H1 (cell line): ENCODE results near the gene RNF220. TPM values are rescaled to one million over a fixed set of nuclear protein-coding genes. Genes with fewer than 3 reads are reported as not detected.
A peak's percentile ranks its signal among the peaks of the same experiment; 100 is the strongest.

Experiments used
- CTCF ChIA-PET: fragments of 300-600 bp; sonication (Branson Sonifier 250); formaldehyde crosslinking; loops from one replicate; lab custom pipeline; 2021; ENCODE audit not compliant: partially characterized antibody; lab: Charles Lee
- POLR2A ChIA-PET: fragments of 300-600 bp; sonication (Branson Sonifier 250); formaldehyde crosslinking; loops from one replicate; lab custom pipeline; 2021; ENCODE audit warnings: inconsistent platforms; ENCODE audit not compliant: partially characterized antibody; lab: Charles Lee
- DNase-seq, 2 experiments: peaks; one replicate each; pipeline versions ENCODE4 v3.0.0 to v3.0.0-alpha.2; 2010 to 2022; ENCODE audit warnings: low spot score in 2 of 2, low read depth in 1 of 2, mixed read lengths in 1 of 2
- FAIRE-seq: peaks from 2 replicates; lab custom pipeline; 2011; peaks lifted over from hg19 to GRCh38; lab: Jason Lieb, UNC
- H2AFZ ChIP-seq: 2 replicates; pipeline ENCODE4 v1.8.1; 2012; ENCODE audit warnings: low read length, inconsistent platforms
- H2AK5ac ChIP-seq: 2 replicates; pipeline ENCODE4 v1.6.1; 2013; ENCODE audit warnings: low read depth, low read length
- H2BK120ac ChIP-seq: replicated peaks from 2 replicates; pipeline ENCODE3; 2013; ENCODE audit warnings: low read depth, low read length, inconsistent platforms
- H2BK12ac ChIP-seq: 2 replicates; pipeline ENCODE4 v1.6.1; 2013; ENCODE audit warnings: low read depth, low read length
- H2BK15ac ChIP-seq: 2 replicates; pipeline ENCODE4 v1.6.1; 2013; ENCODE audit warnings: low read length
- H2BK20ac ChIP-seq: 2 replicates; pipeline ENCODE4 v1.6.1; 2013; ENCODE audit warnings: low read length
- H2BK5ac ChIP-seq: 2 replicates; pipeline ENCODE4 v1.6.1; 2013; ENCODE audit warnings: low read depth, low read length
- H3K14ac ChIP-seq: 2 replicates; pipeline ENCODE4 v1.6.1; 2013; ENCODE audit warnings: inconsistent platforms; ENCODE audit not compliant: insufficient read length
- H3K18ac ChIP-seq: 2 replicates; pipeline ENCODE4 v1.6.1; 2013; ENCODE audit warnings: low read length; ENCODE audit errors: extremely low read depth
- H3K23ac ChIP-seq: 2 replicates; pipeline ENCODE4 v1.6.1; 2013; ENCODE audit warnings: inconsistent platforms; ENCODE audit not compliant: insufficient read length
- H3K23me2 ChIP-seq: 2 replicates; pipeline ENCODE4 v1.6.1; 2013; ENCODE audit warnings: low read depth, low read length
- H3K27ac ChIP-seq: 2 replicates; pipeline ENCODE4 v1.6.1; 2011; ENCODE audit warnings: low read depth, low read length, inconsistent platforms
- H3K27me3 ChIP-seq, 4 experiments: replicated peaks in 1 of 4; 1 replicate in 1 of 4; 2 replicates in 3 of 4; pipeline versions ENCODE4 v1.6.1 to v1.8.1; 2011 to 2013; ENCODE audit warnings: low read length in 3 of 4, mild to moderate bottlenecking in 3 of 4, inconsistent platforms in 2 of 4, mixed read lengths in 2 of 4, moderate library complexity in 1 of 4; ENCODE audit not compliant: control insufficient read depth in 3 of 4, insufficient read depth in 3 of 4; ENCODE audit errors: extremely low read depth in 1 of 4
- H3K36me3 ChIP-seq, 4 experiments: 2 replicates each; pipeline versions ENCODE4 v1.6.1 to v1.8.1; 2011 to 2013; ENCODE audit warnings: mild to moderate bottlenecking in 4 of 4, low read length in 3 of 4, moderate library complexity in 2 of 4, control low read depth in 1 of 4, inconsistent platforms in 1 of 4; ENCODE audit not compliant: insufficient read depth in 4 of 4, control insufficient read depth in 2 of 4
- H3K4ac ChIP-seq: replicated peaks from 2 replicates; pipeline ENCODE3; 2013; ENCODE audit warnings: low read length, low read depth, mixed read lengths, inconsistent platforms; ENCODE audit not compliant: insufficient read length
- H3K4me1 ChIP-seq, 4 experiments: replicated peaks in 1 of 4; 1 replicate in 1 of 4; 2 replicates in 3 of 4; pipeline versions ENCODE4 v1.6.1 to v1.8.1; 2011 to 2013; ENCODE audit warnings: low read length in 3 of 4, inconsistent platforms in 2 of 4, mixed read lengths in 1 of 4; ENCODE audit not compliant: insufficient read depth in 4 of 4, control insufficient read depth in 3 of 4
- H3K4me2 ChIP-seq, 2 experiments: 2 replicates each; pipeline versions ENCODE4 v1.6.1 to v1.8.1; 2011 to 2013; ENCODE audit warnings: low read depth in 2 of 2, low read length in 2 of 2, control low read depth in 1 of 2, inconsistent platforms in 1 of 2, mild to moderate bottlenecking in 1 of 2; ENCODE audit not compliant: insufficient read depth in 1 of 2
- H3K4me3 ChIP-seq, 4 experiments: fragments of 200-600, 300-600 bp in 1 of 4; sonication (generic), shearing (Covaris generic), sonication (Bioruptor Twin) in 1 of 4; 2 replicates each; pipeline versions ENCODE4 v1.5.1 to v1.8.1; 2011 to 2016; ENCODE audit warnings: low read length in 4 of 4, low read depth in 3 of 4, control low read depth in 2 of 4, inconsistent platforms in 2 of 4, mild to moderate bottlenecking in 2 of 4, mixed read lengths in 1 of 4, moderate library complexity in 1 of 4; ENCODE audit not compliant: insufficient read depth in 2 of 4; ENCODE audit errors: extremely low read depth in 1 of 4
- H3K56ac ChIP-seq: replicated peaks from 2 replicates; pipeline ENCODE3; 2013; ENCODE audit warnings: low read depth, mild to moderate bottlenecking, mixed read lengths, low read length, inconsistent platforms; ENCODE audit not compliant: insufficient read length
- H3K79me1 ChIP-seq: 2 replicates; pipeline ENCODE4 v1.6.1; 2013; ENCODE audit warnings: low read depth, low read length, control low read depth
- H3K79me2 ChIP-seq, 2 experiments: 2 replicates each; pipeline versions ENCODE4 v1.6.1 to v1.8.1; 2012 to 2013; ENCODE audit warnings: low read length in 2 of 2, mild to moderate bottlenecking in 2 of 2, inconsistent platforms in 1 of 2; ENCODE audit not compliant: insufficient read depth in 2 of 2, control insufficient read depth in 1 of 2
- H3K9ac ChIP-seq, 4 experiments: replicated peaks in 1 of 4; 1 replicate in 1 of 4; 2 replicates in 3 of 4; pipeline versions ENCODE4 v1.6.1 to v1.8.1; 2011 to 2013; ENCODE audit warnings: low read depth in 3 of 4, low read length in 3 of 4, control low read depth in 2 of 4, mild to moderate bottlenecking in 2 of 4, moderate library complexity in 2 of 4, inconsistent platforms in 1 of 4; ENCODE audit errors: extremely low read depth in 1 of 4
- H3K9me3 ChIP-seq, 2 experiments: 2 replicates each; pipeline versions ENCODE4 v1.6.1 to v1.8.1; 2012 to 2013; ENCODE audit warnings: mild to moderate bottlenecking in 2 of 2, moderate library complexity in 2 of 2, control low read depth in 1 of 2, inconsistent platforms in 1 of 2, low read depth in 1 of 2, low read length in 1 of 2, mixed read lengths in 1 of 2; ENCODE audit not compliant: insufficient read depth in 2 of 2
- H4K20me1 ChIP-seq, 2 experiments: replicated peaks in 1 of 2; 2 replicates each; pipeline versions ENCODE3 to v1.8.1; 2011 to 2013; ENCODE audit warnings: inconsistent platforms in 2 of 2, low read length in 2 of 2, mild to moderate bottlenecking in 1 of 2; ENCODE audit not compliant: insufficient read depth in 2 of 2, control insufficient read depth in 1 of 2
- H4K5ac ChIP-seq: 2 replicates; pipeline ENCODE4 v1.6.1; 2013; ENCODE audit warnings: low read length, low read depth, mixed read lengths, inconsistent platforms; ENCODE audit not compliant: insufficient read length
- H4K8ac ChIP-seq: 2 replicates; pipeline ENCODE4 v1.8.0; 2013; ENCODE audit warnings: mild to moderate bottlenecking, moderate library complexity, low read length, inconsistent platforms; ENCODE audit not compliant: insufficient read depth; ENCODE audit errors: extremely low read depth
- H4K91ac ChIP-seq: replicated peaks from 2 replicates; pipeline ENCODE3; 2013; ENCODE audit warnings: low read length, mixed read lengths, inconsistent platforms; ENCODE audit not compliant: insufficient read length
- CHD2 ChIP-seq: IDR thresholded peaks from 2 replicates; pipeline ENCODE4 v1.6.1; 2012; ENCODE audit warnings: low read length, improper control_type of control experiment
- RAD21 ChIP-seq, 2 experiments: IDR thresholded peaks in 1 of 2; conservative IDR thresholded peaks in 1 of 2; 2 replicates each; pipeline ENCODE4 v1.6.1; 2011; ENCODE audit warnings: low read depth in 2 of 2, low read length in 2 of 2, improper control_type of control experiment in 1 of 2, inconsistent platforms in 1 of 2, mild to moderate bottlenecking in 1 of 2, moderate library complexity in 1 of 2
- RBBP5 ChIP-seq: IDR thresholded peaks from 2 replicates; pipeline ENCODE4 v1.7.1; 2012; ENCODE audit warnings: low read depth, mild to moderate bottlenecking, inconsistent platforms, low read length, moderate library complexity, borderline replicate concordance
- SP4 ChIP-seq: IDR thresholded peaks from 2 replicates; pipeline ENCODE4 v1.6.1; 2012; ENCODE audit warnings: low read length, inconsistent platforms
- TBP ChIP-seq: IDR thresholded peaks from 2 replicates; pipeline ENCODE4 v1.6.1; 2011; ENCODE audit warnings: low read depth, low read length, improper control_type of control experiment
- TEAD4 ChIP-seq: IDR thresholded peaks from 2 replicates; pipeline ENCODE4 v1.6.1; 2012; ENCODE audit warnings: low read depth, low read length, inconsistent platforms, mixed read lengths
- YY1 ChIP-seq: IDR thresholded peaks from 2 replicates; pipeline ENCODE4 v1.6.1; 2011; ENCODE audit warnings: low read depth, mild to moderate bottlenecking, low read length
- WGBS, 2 experiments: shearing (Covaris generic) in 1 of 2; methylation state at CpG; one replicate each; pipeline versions ENCODE4 v1.1.6 to v1.1.7; 2013 to 2015; ENCODE audit warnings: low lambda C conversion rate in 2 of 2, mixed read lengths in 2 of 2, inconsistent platforms in 1 of 2, low coverage in 1 of 2, missing lambda C conversion rate in 1 of 2; ENCODE audit not compliant: insufficient replicate concordance in 2 of 2, insufficient coverage in 1 of 2, insufficient read length in 1 of 2; ENCODE audit errors: extremely low coverage in 1 of 2, missing lambda C conversion rate in 1 of 2; 5-methylcytosine and 5-hydroxymethylcytosine counted together
- polyA plus RNA-seq, 7 experiments: library from polyadenylated mRNA; depleted of rRNA in 3 of 7; stranded (reverse) in 5 of 7; unstranded in 2 of 7; fragments of >200 nt in 5 of 7; fragments of 200-250 nt in 2 of 7; gene quantifications; 1 replicate in 5 of 7; 2 replicates in 1 of 7; 4 replicates in 1 of 7; pipeline versions ENCODE4 v1.2.1 to v1.2.3, GENCODE V29; 2011 to 2013; ENCODE audit warnings: missing spikeins in 2 of 7, mixed read lengths in 2 of 7
- total RNA-seq: library from RNA; stranded (reverse); fragmentation: NEBNext Ultra II Directional; extraction: Animal tissue kit (Norgen Biotek cat#: 25700); gene quantifications from 2 replicates; pipeline ENCODE4 v1.2.1, GENCODE V29; 2021
- TF ChIP-seq, protein P1 (sequence below): IDR thresholded peaks from 2 replicates; pipeline ENCODE4 v1.6.1; 2012; ENCODE audit warnings: inconsistent platforms

Gene RNF220
- total and polyA plus RNA-seq, 2 of the 8 experiments (the other 6 are each of a cell fraction or from before 2014, with no cell fraction given): 123 to 160 TPM

DNA sequence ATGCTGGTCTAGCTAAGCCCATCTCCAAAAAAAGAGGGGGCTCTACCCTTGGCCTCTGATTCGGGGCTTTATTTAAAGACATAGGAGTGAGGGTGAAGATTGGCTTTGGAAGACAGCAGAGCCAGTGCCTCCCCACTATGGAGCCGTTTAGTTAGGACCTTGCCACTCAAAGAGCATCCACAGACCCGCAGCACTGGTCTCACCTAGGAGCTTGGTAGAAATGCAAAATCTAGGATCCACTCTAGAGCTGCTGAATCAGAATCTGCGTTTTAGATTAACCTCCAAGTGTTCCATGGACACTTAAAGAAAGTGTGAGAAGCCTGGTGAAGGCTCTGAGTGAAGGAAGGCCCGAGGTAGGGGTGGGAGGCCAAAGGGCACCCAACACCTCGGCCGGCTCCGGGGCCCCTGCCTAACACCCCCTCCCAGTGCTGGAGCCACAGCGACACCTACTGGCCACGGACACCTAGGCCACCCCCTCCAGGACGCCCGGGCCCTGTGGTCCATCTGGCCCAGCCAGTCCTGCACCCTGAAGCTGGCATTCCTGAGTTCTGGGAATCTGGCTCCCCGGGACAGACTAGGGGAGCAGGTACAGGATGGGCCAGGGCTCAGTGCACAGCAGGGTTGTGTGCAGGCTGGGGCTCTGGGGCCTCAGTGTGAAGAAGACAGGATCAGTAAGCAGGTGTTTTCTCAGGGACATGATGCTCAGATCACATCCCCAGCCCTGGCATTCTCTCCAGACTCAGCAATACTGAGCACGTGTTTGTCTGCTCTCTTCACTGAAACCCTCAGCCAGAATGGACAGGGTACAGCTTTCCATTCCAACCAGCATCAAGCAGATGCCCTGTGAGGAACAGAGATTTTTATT lies 190.0 kb downstream of the RNF220 start:
- no peak overlapping the region for H4K91ac ChIP-seq
- DNase-seq (peak; percentile 39 to 98), FAIRE-seq (no peak)
- H3K56ac ChIP-seq: no peak overlapping the region
- 27% methylated on average over 14 of the region's 14 CpGs; no CpG with 5 or more reads in 1 of the 2 experiments for WGBS, 2 experiments
- no peak overlapping the region for H3K27ac ChIP-seq
- H2AK5ac ChIP-seq: no peak overlapping the region
- no peak overlapping the region for H3K23ac ChIP-seq
- H3K18ac ChIP-seq: peak overlapping the region; percentile 52
- H2AFZ ChIP-seq: no peak overlapping the region
- no peak overlapping the region for H2BK120ac ChIP-seq
- H2BK5ac ChIP-seq: no peak overlapping the region
- H4K20me1 ChIP-seq: no peaks in the 10 kb centered on the region
- no peak overlapping the region for H3K4ac ChIP-seq
- no peak overlapping the region for H3K14ac ChIP-seq
- CTCF ChIA-PET: interaction anchor here (0.5 to 8.0 kb wide), 79 partner anchors 9 to 696 kb away, joined by 3 to 112 read pairs (median 4); no protein-coding TSS in a partner anchor
- no peak overlapping the region for H4K8ac ChIP-seq
- no peaks in the 10 kb centered on the region for H3K79me2 ChIP-seq
- peak overlapping the region; percentile 40; the same call in 1 of the 2 replicates for H2BK20ac ChIP-seq
- no peak overlapping the region; the same call in 1 of the 2 replicates for H2BK12ac ChIP-seq
- H3K4me1 ChIP-seq: peaks cover 12 to 23% (median 19%) of the 10 kb centered on the region in 4 experiments
- H3K79me1 ChIP-seq: peaks cover 1% of the 10 kb centered on the region
- no peaks in the 10 kb centered on the region for H3K36me3 ChIP-seq
- H3K4me2 ChIP-seq: no peak overlapping the region
- H3K9me3 ChIP-seq: no peaks in the 10 kb centered on the region
- H3K4me3 ChIP-seq: no peak overlapping the region
- POLR2A ChIA-PET: interaction anchor here (0.6 to 1.4 kb wide), 6 partner anchors 53 to 378 kb away, joined by 3 to 4 read pairs (median 3); partner anchors contain the start of gene RNU5D-1
- no peak overlapping the region for H4K5ac ChIP-seq
- H2BK15ac ChIP-seq: no peak overlapping the region
- no peak overlapping the region for H3K9ac ChIP-seq
- no peaks in the 10 kb centered on the region for H3K27me3 ChIP-seq
- H3K23me2 ChIP-seq: peaks cover 6% of the 10 kb centered on the region; the same call in 1 of the 2 replicates
- TF ChIP-seq RBBP5: no peak
- TF ChIP-seq TEAD4: peak; percentile 53
- TF ChIP-seq RAD21 (IDR thresholded peaks at IDR 0.05 in 1 of 2, conservative IDR thresholded peaks at IDR 0.05 in 1 of 2; ENCODE audit: low read depth in 2 of 2, low read length in 2 of 2): peak; percentile 99
- TF ChIP-seq CHD2: 0 out of 2 replicates have a peak, but pooled peaks have one; percentile 17
- TF ChIP-seq, protein P1, sequence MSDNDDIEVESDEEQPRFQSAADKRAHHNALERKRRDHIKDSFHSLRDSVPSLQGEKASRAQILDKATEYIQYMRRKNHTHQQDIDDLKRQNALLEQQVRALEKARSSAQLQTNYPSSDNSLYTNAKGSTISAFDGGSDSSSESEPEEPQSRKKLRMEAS: 0 out of 2 replicates have a peak, but pooled peaks have one; percentile 34
- TF ChIP-seq YY1: 0 out of 2 replicates have a peak, but pooled peaks have one; percentile 8
- no peak for TF ChIP-seq TBP
- TF ChIP-seq SP4: no peak
